ENCODE results near the gene ULK4.
"Not testable (repeated sequence)": the region's sequence is repeated elsewhere in the genome, so short reads cannot be mapped to it uniquely, and the experiment has no call there.

ULK4 gene

GRCh38 chr3:41456162-41456561, 505.7 kb downstream of the ULK4 start:
- H3K4me3 ChIP-seq (ENCODE audit: low read depth, low read length): no peak overlapping the region

- not testable (repeated sequence) for H3K4me3 ChIP-seq (ENCODE audit: low read depth, low read length)
These were observed 508.3 kb downstream of the ULK4 start for GRCh38 chr3:41453618-41454017.

- no peak overlapping the region for H3K4me3 ChIP-seq (ENCODE audit: low read depth, low read length)
These were observed 511.3 kb downstream of the ULK4 start for GRCh38 chr3:41450416-41451231.

GRCh38 chr3:41448396-41448795, 513.5 kb downstream of the ULK4 start:
- no peak overlapping the region for H3K4me3 ChIP-seq (ENCODE audit: low read depth, low read length)

GRCh38 chr3:41447701-41448100, 514.2 kb downstream of the ULK4 start:
- H3K4me3 ChIP-seq (ENCODE audit: low read depth, low read length): no peak overlapping the region

- not testable (repeated sequence) for H3K4me3 ChIP-seq (ENCODE audit: low read depth, low read length)
These were observed 515.6 kb downstream of the ULK4 start for GRCh38 chr3:41446316-41446715.

- no peak overlapping the region for H3K4me3 ChIP-seq (ENCODE audit: low read depth, low read length)
These were observed 520.3 kb downstream of the ULK4 start for GRCh38 chr3:41441568-41441967.

- H3K4me3 ChIP-seq (ENCODE audit: low read depth, low read length): no peak overlapping the region
These were observed 520.8 kb downstream of the ULK4 start for GRCh38 chr3:41441139-41441538.

- H3K4me3 ChIP-seq (ENCODE audit: low read depth, low read length): no peak overlapping the region
These were observed 524.9 kb downstream of the ULK4 start for GRCh38 chr3:41436983-41437382.

GRCh38 chr3:41434781-41435180, 527.1 kb downstream of the ULK4 start:
- no peak overlapping the region for H3K4me3 ChIP-seq (ENCODE audit: low read depth, low read length)

GRCh38 chr3:41431386-41431785, 530.5 kb downstream of the ULK4 start:
- no peak overlapping the region for H3K4me3 ChIP-seq (ENCODE audit: low read depth, low read length)

GRCh38 chr3:41430886-41431285, 531.0 kb downstream of the ULK4 start:
- no peak overlapping the region for H3K4me3 ChIP-seq (ENCODE audit: low read depth, low read length)

- no peak overlapping the region for H3K4me3 ChIP-seq (ENCODE audit: low read depth, low read length)
These were observed 531.5 kb downstream of the ULK4 start for GRCh38 chr3:41430391-41430790.

GRCh38 chr3:41426485-41426884, 535.4 kb downstream of the ULK4 start:
- H3K4me3 ChIP-seq (ENCODE audit: low read depth, low read length): no peak overlapping the region

GRCh38 chr3:41424543-41425300, 537.2 kb downstream of the ULK4 start:
- H3K4me3 ChIP-seq (ENCODE audit: low read depth, low read length): no peak overlapping the region

GRCh38 chr3:41419809-41420208, 542.1 kb downstream of the ULK4 start:
- no peak overlapping the region for H3K4me3 ChIP-seq (ENCODE audit: low read depth, low read length)

- no peak overlapping the region for H3K4me3 ChIP-seq (ENCODE audit: low read depth, low read length)
These were observed 542.8 kb downstream of the ULK4 start for GRCh38 chr3:41418961-41419691.

GRCh38 chr3:41417574-41417973, 544.3 kb downstream of the ULK4 start:
- H3K4me3 ChIP-seq (ENCODE audit: low read depth, low read length): no peak overlapping the region

- no peak overlapping the region for H3K4me3 ChIP-seq (ENCODE audit: low read depth, low read length)
These were observed 550.8 kb downstream of the ULK4 start for GRCh38 chr3:41411065-41411464.

- no peak overlapping the region for H3K4me3 ChIP-seq (ENCODE audit: low read depth, low read length)
These were observed 556.4 kb downstream of the ULK4 start for GRCh38 chr3:41405466-41405865.

GRCh38 chr3:41404582-41404981, 557.3 kb downstream of the ULK4 start:
- no peak overlapping the region for H3K4me3 ChIP-seq (ENCODE audit: low read depth, low read length)

- no peak overlapping the region for H3K4me3 ChIP-seq (ENCODE audit: low read depth, low read length)
These were observed 567.0 kb downstream of the ULK4 start for GRCh38 chr3:41394896-41395295.

Data from iPS-11a (cell line).